ENCODE results near the gene NABP1. TPM values are rescaled to one million over a fixed set of nuclear protein-coding genes. Genes with fewer than 3 reads are reported as not detected.
"Not testable (repeated sequence)": the region's sequence is repeated elsewhere in the genome, so short reads cannot be mapped to it uniquely, and the experiment has no call there.

The NABP1 gene
- polyA plus RNA-seq, 2 donors = 26.8 to 62.5 TPM

- Histone ChIP-seq H3K27me3 (ENCODE audit: control insufficient read depth in 1 of 2, insufficient read depth in 2 of 2, low read length in 2 of 2) (no peaks in the 10 kb centered on the region), H3K4me3 (ENCODE audit: low read depth in 1 of 2, low read length in 2 of 2) (no peak overlapping the region), H3K36me3 (ENCODE audit: control insufficient read depth in 2 of 2, insufficient read depth in 2 of 2, low read length in 1 of 2) (no peaks in the 10 kb centered on the region), H3K27ac (ENCODE audit: low read depth in 2 of 2, low read length in 1 of 2) (peak overlapping the region; percentile 60 to 72), H3K4me1 (ENCODE audit: control insufficient read depth in 2 of 2, insufficient read depth in 2 of 2, low read length in 1 of 2) (peaks cover 0 to 2% of the 10 kb centered on the region in 2 donors), H3K9me3 (ENCODE audit: control insufficient read depth in 2 of 2, insufficient read depth in 1 of 2, low read depth in 1 of 2, low read length in 1 of 2) (no peaks in the 10 kb centered on the region)
- 67 to 72% methylated on average over 6 of the region's 6 CpGs for WGBS, 2 donors
Measured at GRCh38 chr2:191637182-191638078, 40.5 kb upstream of the NABP1 start.

- Histone ChIP-seq H3K4me1 (ENCODE audit: control insufficient read depth in 2 of 2, insufficient read depth in 2 of 2, low read length in 1 of 2) (peaks cover 0 to 2% of the 10 kb centered on the region in 2 donors), H3K4me3 (ENCODE audit: low read depth in 1 of 2, low read length in 2 of 2) (no peak overlapping the region), H3K27me3 (ENCODE audit: control insufficient read depth in 1 of 2, insufficient read depth in 2 of 2, low read length in 2 of 2) (no peaks in the 10 kb centered on the region), H3K36me3 (ENCODE audit: control insufficient read depth in 2 of 2, insufficient read depth in 2 of 2, low read length in 1 of 2) (no peaks in the 10 kb centered on the region), H3K9me3 (ENCODE audit: control insufficient read depth in 2 of 2, insufficient read depth in 1 of 2, low read depth in 1 of 2, low read length in 1 of 2) (no peaks in the 10 kb centered on the region), H3K27ac (ENCODE audit: low read depth in 2 of 2, low read length in 1 of 2) (peak overlapping the region; percentile 72 to 90)
- WGBS, 2 donors = 32 to 35% methylated on average over 6 of the region's 6 CpGs
Measured at GRCh38 chr2:191638079-191638801, 39.7 kb upstream of the NABP1 start.

- Histone ChIP-seq H3K27me3 (ENCODE audit: control insufficient read depth in 1 of 2, insufficient read depth in 2 of 2, low read length in 2 of 2) (no peaks in the 10 kb centered on the region), H3K9me3 (ENCODE audit: control insufficient read depth in 2 of 2, insufficient read depth in 1 of 2, low read depth in 1 of 2, low read length in 1 of 2) (no peaks in the 10 kb centered on the region), H3K36me3 (ENCODE audit: control insufficient read depth in 2 of 2, insufficient read depth in 2 of 2, low read length in 1 of 2) (no peaks in the 10 kb centered on the region), H3K4me1 (ENCODE audit: control insufficient read depth in 2 of 2, insufficient read depth in 2 of 2, low read length in 1 of 2) (peaks cover 0 to 2% of the 10 kb centered on the region in 2 donors), H3K4me3 (ENCODE audit: low read depth in 1 of 2, low read length in 2 of 2) (no peak overlapping the region), H3K27ac (ENCODE audit: low read depth in 2 of 2, low read length in 1 of 2) (peak overlapping the region; percentile 71 to 72)
- 86 to 93% methylated on average over 1 of the region's 1 CpG for WGBS, 2 donors
Measured at GRCh38 chr2:191638802-191639172, 39.1 kb upstream of the NABP1 start.

GRCh38 chr2:191641609-191642008 lies 36.3 kb upstream of the NABP1 start:
- no peak overlapping the region for H3K27ac ChIP-seq (ENCODE audit: low read depth in 2 of 2, low read length in 1 of 2)
- no peaks in the 10 kb centered on the region for H3K36me3 ChIP-seq (ENCODE audit: control insufficient read depth in 2 of 2, insufficient read depth in 2 of 2, low read length in 1 of 2)
- H3K4me3 ChIP-seq (ENCODE audit: low read depth in 1 of 2, low read length in 2 of 2) = no peak overlapping the region
- no peaks in the 10 kb centered on the region for H3K27me3 ChIP-seq (ENCODE audit: control insufficient read depth in 1 of 2, insufficient read depth in 2 of 2, low read length in 2 of 2)
- 77 to 87% methylated on average over 1 of the region's 1 CpG for WGBS, 2 donors
- no peaks in the 10 kb centered on the region for H3K9me3 ChIP-seq (ENCODE audit: control insufficient read depth in 2 of 2, insufficient read depth in 1 of 2, low read depth in 1 of 2, low read length in 1 of 2)
- peaks cover 0 to 2% of the 10 kb centered on the region in 2 donors for H3K4me1 ChIP-seq (ENCODE audit: control insufficient read depth in 2 of 2, insufficient read depth in 2 of 2, low read length in 1 of 2)

DNA sequence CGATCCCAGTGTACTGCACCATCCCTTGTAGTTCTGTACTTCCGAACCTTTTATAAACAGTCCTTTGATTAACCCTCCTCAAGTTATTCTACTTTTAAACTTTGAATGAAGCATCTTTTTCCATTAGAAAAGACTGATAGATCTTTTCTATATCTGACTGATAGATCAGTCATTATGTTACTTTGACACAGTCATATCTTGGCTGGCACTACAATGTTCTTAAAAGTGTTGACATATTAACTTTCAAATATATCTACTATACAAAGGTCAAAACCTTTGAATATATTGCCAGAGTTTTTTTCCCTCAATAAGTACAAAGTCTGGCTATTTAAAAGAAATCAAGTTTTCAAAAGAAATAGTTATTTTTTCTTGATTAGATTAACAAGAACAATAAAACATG lies 35.4 kb upstream of the NABP1 start:
- Histone ChIP-seq H3K27me3 (ENCODE audit: control insufficient read depth in 1 of 2, insufficient read depth in 2 of 2, low read length in 2 of 2) (no peaks in the 10 kb centered on the region), H3K27ac (ENCODE audit: low read depth in 2 of 2, low read length in 1 of 2) (no peak overlapping the region), H3K36me3 (ENCODE audit: control insufficient read depth in 2 of 2, insufficient read depth in 2 of 2, low read length in 1 of 2) (no peaks in the 10 kb centered on the region), H3K4me3 (ENCODE audit: low read depth in 1 of 2, low read length in 2 of 2) (no peak overlapping the region), H3K9me3 (ENCODE audit: control insufficient read depth in 2 of 2, insufficient read depth in 1 of 2, low read depth in 1 of 2, low read length in 1 of 2) (no peaks in the 10 kb centered on the region), H3K4me1 (ENCODE audit: control insufficient read depth in 2 of 2, insufficient read depth in 2 of 2, low read length in 1 of 2) (no peaks in the 10 kb centered on the region)
- 71 to 81% methylated on average over 2 of the region's 2 CpGs for WGBS, 2 donors

GRCh38 chr2:191643429-191643828 lies 34.5 kb upstream of the NABP1 start:
- Histone ChIP-seq H3K36me3 (ENCODE audit: control insufficient read depth in 2 of 2, insufficient read depth in 2 of 2, low read length in 1 of 2) (no peaks in the 10 kb centered on the region), H3K4me1 (ENCODE audit: control insufficient read depth in 2 of 2, insufficient read depth in 2 of 2, low read length in 1 of 2) (no peaks in the 10 kb centered on the region), H3K27me3 (ENCODE audit: control insufficient read depth in 1 of 2, insufficient read depth in 2 of 2, low read length in 2 of 2) (no peaks in the 10 kb centered on the region), H3K4me3 (ENCODE audit: low read depth in 1 of 2, low read length in 2 of 2) (no peak overlapping the region), H3K9me3 (ENCODE audit: control insufficient read depth in 2 of 2, insufficient read depth in 1 of 2, low read depth in 1 of 2, low read length in 1 of 2) (no peaks in the 10 kb centered on the region), H3K27ac (ENCODE audit: low read depth in 2 of 2, low read length in 1 of 2) (no peak overlapping the region)
- 82 to 88% methylated on average over 5 of the region's 5 CpGs for WGBS, 2 donors

DNA sequence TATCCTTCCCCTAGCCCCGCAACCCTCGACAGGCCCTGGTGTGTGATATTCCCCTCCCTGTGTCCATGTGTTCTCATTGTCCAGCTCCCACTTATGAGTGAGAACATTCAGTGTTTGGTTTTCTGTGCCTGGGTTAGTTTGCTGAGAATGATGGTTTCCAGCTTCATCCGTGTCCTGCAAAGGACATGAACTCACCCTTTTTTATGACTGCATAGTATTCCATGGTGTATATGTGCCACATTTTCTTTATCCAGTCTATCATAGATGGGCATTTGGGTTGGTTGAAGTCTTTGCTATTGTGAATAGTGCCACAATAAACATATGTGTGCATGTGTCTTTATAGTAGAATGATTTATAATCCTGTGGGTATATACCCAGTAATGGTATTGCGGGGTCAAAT lies 33.3 kb upstream of the NABP1 start:
- H3K4me3 ChIP-seq (ENCODE audit: low read depth in 1 of 2, low read length in 2 of 2); H3K9me3 ChIP-seq (ENCODE audit: control insufficient read depth in 2 of 2, insufficient read depth in 1 of 2, low read depth in 1 of 2, low read length in 1 of 2); H3K27ac ChIP-seq (ENCODE audit: low read depth in 2 of 2, low read length in 1 of 2); H3K4me1 ChIP-seq (ENCODE audit: control insufficient read depth in 2 of 2, insufficient read depth in 2 of 2, low read length in 1 of 2); H3K27me3 ChIP-seq (ENCODE audit: control insufficient read depth in 1 of 2, insufficient read depth in 2 of 2, low read length in 2 of 2); H3K36me3 ChIP-seq (ENCODE audit: control insufficient read depth in 2 of 2, insufficient read depth in 2 of 2, low read length in 1 of 2): not testable (repeated sequence)
- WGBS, 2 donors = 70 to 74% methylated on average over 4 of the region's 4 CpGs

DNA sequence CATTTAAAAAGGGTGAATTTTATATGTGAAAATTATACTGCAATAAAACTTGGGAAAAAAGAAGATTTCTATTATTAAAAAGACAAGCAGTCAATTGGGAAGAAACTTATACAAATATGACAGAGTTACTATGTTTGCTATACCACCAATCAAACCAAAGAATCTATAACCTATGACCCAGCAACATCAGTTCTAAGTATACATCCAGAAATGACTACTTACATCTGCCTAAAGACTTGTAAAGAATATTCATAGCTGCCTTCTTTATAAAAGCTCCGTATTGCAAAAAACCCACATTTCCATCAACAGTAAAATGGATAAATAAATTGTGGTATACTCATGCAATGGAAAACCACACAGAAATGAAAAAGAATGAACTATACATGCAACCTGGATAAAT lies 32.9 kb upstream of the NABP1 start:
- H3K27ac ChIP-seq (ENCODE audit: low read depth in 2 of 2, low read length in 1 of 2) = no peak overlapping the region
- H3K27me3 ChIP-seq (ENCODE audit: control insufficient read depth in 1 of 2, insufficient read depth in 2 of 2, low read length in 2 of 2) = no peaks in the 10 kb centered on the region
- WGBS, 2 donors = 88 to 94% methylated on average over 1 of the region's 1 CpG
- no peaks in the 10 kb centered on the region for H3K9me3 ChIP-seq (ENCODE audit: control insufficient read depth in 2 of 2, insufficient read depth in 1 of 2, low read depth in 1 of 2, low read length in 1 of 2)
- no peaks in the 10 kb centered on the region for H3K4me1 ChIP-seq (ENCODE audit: control insufficient read depth in 2 of 2, insufficient read depth in 2 of 2, low read length in 1 of 2)
- no peaks in the 10 kb centered on the region for H3K36me3 ChIP-seq (ENCODE audit: control insufficient read depth in 2 of 2, insufficient read depth in 2 of 2, low read length in 1 of 2)
- no peak overlapping the region for H3K4me3 ChIP-seq (ENCODE audit: low read depth in 1 of 2, low read length in 2 of 2)

DNA sequence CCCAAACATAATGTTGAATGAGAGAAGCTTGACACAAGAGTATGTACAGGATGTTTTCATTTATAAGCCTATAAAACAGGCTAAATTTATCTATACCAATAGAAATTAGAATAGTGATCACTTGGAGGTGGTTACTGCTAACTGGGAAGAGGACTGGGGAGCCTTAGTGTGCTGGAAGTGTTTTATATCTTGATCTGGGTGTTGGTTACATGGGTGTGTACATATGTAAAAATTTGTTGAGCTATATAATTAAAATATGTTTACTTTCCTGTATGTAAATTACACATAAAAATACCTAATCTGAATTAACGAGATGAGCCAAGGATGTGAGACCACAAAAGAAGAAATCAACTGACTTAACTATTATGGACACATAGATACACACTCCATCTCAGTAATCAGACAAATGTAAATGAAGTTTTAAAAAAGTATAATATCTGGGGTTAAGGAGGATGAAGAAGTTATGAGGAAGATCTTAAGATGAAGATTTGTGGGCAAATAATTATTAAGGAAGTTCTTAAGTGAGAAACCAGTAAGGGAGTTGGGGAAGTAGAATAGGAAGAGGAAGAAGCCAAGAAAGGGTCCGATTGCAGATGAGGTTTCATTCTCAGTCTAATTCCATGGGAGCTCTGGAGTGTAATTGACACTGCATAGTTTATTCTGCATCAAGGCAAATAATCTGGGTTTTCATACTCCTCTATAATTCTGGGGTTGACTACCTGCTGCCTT lies 32.3 kb upstream of the NABP1 start:
- no peaks in the 10 kb centered on the region for H3K27me3 ChIP-seq (ENCODE audit: control insufficient read depth in 1 of 2, insufficient read depth in 2 of 2, low read length in 2 of 2)
- no peaks in the 10 kb centered on the region for H3K4me1 ChIP-seq (ENCODE audit: control insufficient read depth in 2 of 2, insufficient read depth in 2 of 2, low read length in 1 of 2)
- H3K4me3 ChIP-seq (ENCODE audit: low read depth in 1 of 2, low read length in 2 of 2) = no peak overlapping the region
- WGBS, 2 donors = 43% methylated on average over 2 of the region's 2 CpGs
- peak overlapping the region; percentile 90 for H3K27ac ChIP-seq (ENCODE audit: low read depth in 2 of 2, low read length in 1 of 2)
- H3K9me3 ChIP-seq (ENCODE audit: control insufficient read depth in 2 of 2, insufficient read depth in 1 of 2, low read depth in 1 of 2, low read length in 1 of 2) = no peaks in the 10 kb centered on the region
- H3K36me3 ChIP-seq (ENCODE audit: control insufficient read depth in 2 of 2, insufficient read depth in 2 of 2, low read length in 1 of 2) = no peaks in the 10 kb centered on the region
